Naive thymus-derived CD4-positive, alpha-beta T cell (primary cell): ENCODE measurements around the gene FUT9. TPM values are rescaled to one million over a fixed set of nuclear protein-coding genes. Genes with fewer than 3 reads are reported as not detected.

ENCODE experiments used
- ATAC-seq: fragments of 150-1000 bp; cut with Tn5 transposase; 2 replicates; pipeline ENCODE4 v1.10.0; 2021; ENCODE audit warnings: mild to moderate bottlenecking, moderate library complexity
- CTCF ChIA-PET: fragments of 350-600 bp; sonication (Branson Sonifier 250); formaldehyde crosslinking; loops from one replicate; lab custom pipeline; 2021; ENCODE audit warnings: antibody characterized with exemption; lab: Charles Lee
- POLR2A ChIA-PET: fragments of 350-600 bp; sonication (Branson Sonifier 250); formaldehyde crosslinking; loops from one replicate; lab custom pipeline; 2021; ENCODE audit warnings: antibody characterized with exemption, inconsistent platforms; lab: Charles Lee
- DNase-seq, 9 donors: peaks; one replicate each; pipeline versions ENCODE4 v3.0.0 to v3.0.0-alpha.2; 2020 to 2022; ENCODE audit warnings: mixed read lengths in 1 of 9
- H3K27ac ChIP-seq: one replicate; pipeline ENCODE4 v1.7.0; 2013; ENCODE audit warnings: mild to moderate bottlenecking, low read depth, low read length, moderate library complexity
- H3K27me3 ChIP-seq, 2 donors: one replicate each; pipeline ENCODE4 v1.7.0; 2013; ENCODE audit warnings: low read length in 2 of 2, mild to moderate bottlenecking in 2 of 2, moderate library complexity in 2 of 2; ENCODE audit not compliant: control insufficient read depth in 2 of 2, insufficient read depth in 2 of 2
- H3K36me3 ChIP-seq, 3 experiments: 1 replicate in 2 of 3; 2 replicates in 1 of 3; pipeline ENCODE4 v1.7.0; 2013; ENCODE audit warnings: low read length in 3 of 3, mild to moderate bottlenecking in 3 of 3, moderate library complexity in 1 of 3; ENCODE audit not compliant: insufficient read depth in 3 of 3, control insufficient read depth in 2 of 3
- H3K4me1 ChIP-seq, 2 donors: one replicate each; pipeline ENCODE4 v1.7.0; 2013; ENCODE audit warnings: low read length in 2 of 2, mild to moderate bottlenecking in 2 of 2, moderate library complexity in 1 of 2; ENCODE audit not compliant: control insufficient read depth in 2 of 2, insufficient read depth in 2 of 2
- H3K4me3 ChIP-seq: 2 replicates; pipeline ENCODE4 v1.7.0; 2013; ENCODE audit warnings: mild to moderate bottlenecking, low read length
- H3K9me3 ChIP-seq, 3 experiments: 1 replicate in 2 of 3; 2 replicates in 1 of 3; pipeline ENCODE4 v1.7.0; 2013; ENCODE audit warnings: low read length in 3 of 3; ENCODE audit not compliant: control insufficient read depth in 2 of 3
- H3K27ac Mint-ChIP-seq, 9 donors: one replicate each; pipeline ENCODE4 v1.8.0; 2020 to 2022; ENCODE audit warnings: mixed read lengths in 9 of 9, mild to moderate bottlenecking in 8 of 9, moderate library complexity in 5 of 9, inconsistent platforms in 2 of 9
- H3K27me3 Mint-ChIP-seq, 5 donors: one replicate each; pipeline ENCODE4 v1.8.0; 2021 to 2022; ENCODE audit warnings: mixed read lengths in 5 of 5, mild to moderate bottlenecking in 1 of 5
- H3K36me3 Mint-ChIP-seq, 5 donors: one replicate each; pipeline ENCODE4 v1.8.0; 2020 to 2022; ENCODE audit warnings: mixed read lengths in 5 of 5, mild to moderate bottlenecking in 3 of 5, inconsistent platforms in 1 of 5
- H3K4me1 Mint-ChIP-seq, 7 donors: one replicate each; pipeline ENCODE4 v1.8.0; 2020 to 2022; ENCODE audit warnings: mixed read lengths in 7 of 7, mild to moderate bottlenecking in 3 of 7, inconsistent platforms in 1 of 7
- H3K4me3 Mint-ChIP-seq, 10 donors: one replicate each; pipeline ENCODE4 v1.8.0; 2020 to 2022; ENCODE audit warnings: mild to moderate bottlenecking in 10 of 10, mixed read lengths in 10 of 10, moderate library complexity in 6 of 10, inconsistent platforms in 2 of 10
- H3K9me3 Mint-ChIP-seq, 11 donors: one replicate each; pipeline ENCODE4 v1.8.0; 2020 to 2022; ENCODE audit warnings: mixed read lengths in 11 of 11, mild to moderate bottlenecking in 4 of 11, inconsistent platforms in 1 of 11, moderate library complexity in 1 of 11
- intact Hi-C, 2 donors: fragments of 100-400 bp; cut with micrococcal nuclease; formaldehyde crosslinking; loops; one replicate each; pipeline ENCODE4 v1.15.1; 2023
- polyA plus RNA-seq, 2 donors: library from polyadenylated mRNA; unstranded; fragments of 300-500 nt; fragmentation: Illumina TruSeq; gene quantifications; one replicate each; pipeline ENCODE4 v1.2.3, GENCODE V29; 2021
- total RNA-seq, 6 experiments: library from RNA in 5 of 6; stranded (reverse) in 5 of 6; gene quantifications; 1 replicate in 5 of 6; 2 replicates in 1 of 6; pipeline ENCODE4 v1.2.3 and lab custom pipeline; 2021 to 2026

The FUT9 gene
- total and polyA plus RNA-seq, 7 experiments from 2014 or later = not detected

DNA sequence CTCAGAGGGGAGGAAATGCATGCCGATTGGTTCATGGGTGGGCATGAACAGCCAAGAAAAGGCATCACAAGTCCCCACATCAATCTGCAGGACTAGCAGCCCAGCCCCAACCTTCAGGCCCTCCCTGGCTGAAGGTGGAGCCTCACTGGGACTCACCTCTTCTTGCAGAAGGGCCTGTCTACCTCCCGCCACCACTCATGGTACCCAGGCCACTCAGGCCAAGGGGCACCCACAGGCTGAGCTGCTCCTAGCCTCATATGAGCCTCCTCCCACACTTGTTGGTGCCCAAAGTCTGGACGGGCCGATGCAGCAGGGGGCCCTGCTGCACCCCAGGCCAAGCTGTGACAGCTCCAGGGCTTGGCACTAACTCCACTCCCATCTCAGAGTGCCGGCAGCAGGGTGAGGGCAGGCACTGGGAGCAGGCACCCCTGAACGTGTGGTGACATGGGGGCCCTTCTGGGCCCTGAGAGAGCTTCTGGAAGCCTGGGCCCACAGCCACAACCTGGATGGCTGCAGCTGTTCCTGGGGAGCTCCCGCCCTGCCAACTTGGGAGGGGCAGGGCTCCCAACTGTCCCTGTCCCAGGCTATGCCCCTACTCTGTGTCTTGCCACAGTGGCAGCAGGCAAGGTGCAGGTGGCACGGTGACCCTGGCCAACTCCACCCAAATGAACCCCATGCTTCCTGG, 13.7 kb upstream of the FUT9 start:
- H3K36me3 ChIP-seq = no peaks in the 10 kb centered on the region
- intact Hi-C loops = no loop called here
- POLR2A ChIA-PET = no interaction called here

DNA sequence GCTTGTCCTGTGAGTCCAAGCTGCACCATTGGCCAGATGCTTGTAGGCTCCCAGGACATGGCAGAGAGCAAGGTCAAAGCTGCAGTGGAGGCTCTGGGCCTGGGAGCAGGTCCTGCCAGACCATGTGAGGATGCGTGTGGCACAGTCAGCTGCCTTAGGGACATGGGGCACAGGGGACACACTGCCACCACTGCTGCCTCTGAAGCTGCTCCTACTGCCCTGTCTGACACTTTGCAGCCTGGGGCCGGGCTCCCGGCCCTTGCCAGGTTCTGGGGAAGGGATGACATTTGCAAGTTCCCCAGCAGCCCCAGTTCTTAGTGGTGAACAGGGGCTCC, 13.2 kb upstream of the FUT9 start:
- no peak overlapping the region for H3K4me3 ChIP-seq
- no peak for ATAC-seq
- Mint-ChIP-seq H3K27ac (no peak overlapping the region), H3K4me1 (no peaks in the 10 kb centered on the region), H3K4me3 (no peak overlapping the region), H3K27me3 (no peaks in the 10 kb centered on the region), H3K36me3 (no peaks in the 10 kb centered on the region), H3K9me3 (peaks cover 0 to 10% (median 6%) of the 10 kb centered on the region in 11 donors)
- H3K9me3 ChIP-seq = no peaks in the 10 kb centered on the region
- no peak overlapping the region for H3K27ac ChIP-seq
- no peaks in the 10 kb centered on the region for H3K4me1 ChIP-seq
- ChIA-PET POLR2A (no interaction called here), CTCF (no interaction called here)
- intact Hi-C loops = no loop called here
- DNase-seq = no peak
- H3K36me3 ChIP-seq = no peaks in the 10 kb centered on the region
- H3K27me3 ChIP-seq = no peaks in the 10 kb centered on the region

More for the DNA sequence above, 13.7 kb upstream of the FUT9 start:
- H3K27ac Mint-ChIP-seq = no peak overlapping the region
- ATAC-seq = no peak
- H3K4me3 ChIP-seq = no peak overlapping the region
- no peaks in the 10 kb centered on the region for H3K4me1 ChIP-seq
- no peaks in the 10 kb centered on the region for H3K36me3 Mint-ChIP-seq
- no peaks in the 10 kb centered on the region for H3K27me3 ChIP-seq
- no peak for DNase-seq
- H3K27ac ChIP-seq = no peak overlapping the region
- H3K27me3 Mint-ChIP-seq = no peaks in the 10 kb centered on the region
- H3K9me3 ChIP-seq = no peaks in the 10 kb centered on the region
- H3K4me3 Mint-ChIP-seq = no peak overlapping the region
- H3K4me1 Mint-ChIP-seq = no peaks in the 10 kb centered on the region
- CTCF ChIA-PET = no interaction called here
- H3K9me3 Mint-ChIP-seq = peaks cover 0 to 10% (median 6%) of the 10 kb centered on the region in 11 donors

DNA sequence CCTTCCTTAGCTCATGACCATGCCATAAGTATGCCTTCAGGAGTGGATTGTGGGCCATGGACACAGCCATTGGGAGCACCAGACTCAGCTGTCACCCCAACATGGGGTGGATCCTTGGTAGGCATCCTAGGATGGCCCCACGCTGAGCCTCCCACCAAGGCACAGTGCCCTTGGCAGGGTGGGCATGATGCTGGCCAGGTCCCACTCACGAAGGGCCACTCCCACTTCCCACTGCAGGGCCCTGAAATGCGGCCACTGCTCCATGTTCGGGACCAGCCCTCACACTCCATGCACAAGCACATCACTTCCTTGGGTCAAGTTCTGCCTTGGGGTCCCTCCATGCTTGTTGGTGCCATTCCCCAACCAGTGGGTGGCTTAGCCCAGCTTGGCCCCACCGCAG, 12.9 kb upstream of the FUT9 start:
- Mint-ChIP-seq H3K9me3 (peaks cover 0 to 10% (median 6%) of the 10 kb centered on the region in 11 donors), H3K4me3 (no peak overlapping the region), H3K27ac (no peak overlapping the region), H3K4me1 (no peaks in the 10 kb centered on the region), H3K27me3 (no peaks in the 10 kb centered on the region), H3K36me3 (no peaks in the 10 kb centered on the region)
- intact Hi-C loops = no loop called here
- ATAC-seq (no peak), DNase-seq (no peak)
- ChIA-PET CTCF (no interaction called here), POLR2A (no interaction called here)
- H3K9me3 ChIP-seq = no peaks in the 10 kb centered on the region
- H3K4me1 ChIP-seq = no peaks in the 10 kb centered on the region
- H3K4me3 ChIP-seq = no peak overlapping the region
- no peaks in the 10 kb centered on the region for H3K36me3 ChIP-seq
- no peak overlapping the region for H3K27ac ChIP-seq
- no peaks in the 10 kb centered on the region for H3K27me3 ChIP-seq

DNA sequence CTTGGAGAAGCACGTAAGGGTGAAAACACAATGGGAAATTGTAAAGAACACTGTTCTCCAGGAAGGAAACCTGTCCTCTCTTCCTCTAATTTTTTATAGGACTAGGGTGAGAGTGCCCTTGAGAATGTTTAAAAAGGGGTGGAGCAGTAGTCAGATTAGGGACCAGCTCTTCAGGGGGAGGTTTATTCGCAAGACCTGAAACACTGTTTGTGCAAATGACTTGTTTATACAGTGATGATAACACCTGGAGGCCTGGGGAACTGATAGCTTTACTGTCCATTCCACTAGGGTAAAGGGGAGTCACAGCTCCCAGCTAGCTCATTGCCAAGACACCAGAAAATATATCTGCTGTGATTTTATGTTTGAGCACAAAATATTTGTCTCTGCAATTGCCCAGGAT, 8.1 kb upstream of the FUT9 start:
- no peaks in the 10 kb centered on the region for H3K4me1 Mint-ChIP-seq
- ChIA-PET POLR2A (no interaction called here), CTCF (no interaction called here)
- ATAC-seq = no peak
- no peak overlapping the region for H3K4me3 Mint-ChIP-seq
- H3K27me3 Mint-ChIP-seq = no peaks in the 10 kb centered on the region
- no peaks in the 10 kb centered on the region for H3K36me3 Mint-ChIP-seq
- H3K36me3 ChIP-seq = no peaks in the 10 kb centered on the region
- H3K9me3 ChIP-seq = no peaks in the 10 kb centered on the region
- H3K27ac Mint-ChIP-seq = no peak overlapping the region
- no peak overlapping the region for H3K27ac ChIP-seq
- H3K4me3 ChIP-seq = no peak overlapping the region
- H3K4me1 ChIP-seq = no peaks in the 10 kb centered on the region
- no peaks in the 10 kb centered on the region for H3K27me3 ChIP-seq
- peaks cover 0 to 1% (median 0%) of the 10 kb centered on the region in 11 donors for H3K9me3 Mint-ChIP-seq
- no peak for DNase-seq
- intact Hi-C loops = no loop called here

DNA sequence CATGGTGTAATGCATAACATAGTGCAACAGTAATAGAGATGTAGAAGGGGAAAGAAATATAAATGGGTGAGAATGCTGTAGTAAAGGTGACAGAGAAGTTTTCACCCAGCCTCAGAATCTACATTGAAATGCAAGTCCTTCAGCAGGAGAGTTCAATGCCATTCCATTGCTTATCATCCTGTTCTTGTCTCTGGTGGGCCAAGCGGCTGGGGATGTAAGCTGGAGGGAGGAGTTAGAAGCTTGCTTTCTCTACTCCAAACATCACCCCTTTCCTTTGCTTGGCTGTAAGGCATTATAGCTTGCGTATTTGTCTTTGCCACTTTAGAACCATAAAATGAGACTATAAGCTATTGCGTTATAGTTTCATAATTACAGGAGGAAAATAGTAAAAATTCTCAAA, 2.2 kb upstream of the FUT9 start:
- no peaks in the 10 kb centered on the region for H3K4me1 ChIP-seq
- no peaks in the 10 kb centered on the region for H3K9me3 ChIP-seq
- ATAC-seq (no peak), DNase-seq (no peak)
- H3K9me3 Mint-ChIP-seq = peaks cover 0 to 4% (median 0%) of the 10 kb centered on the region in 11 donors
- no peaks in the 10 kb centered on the region for H3K27me3 ChIP-seq
- POLR2A ChIA-PET = no interaction called here
- H3K27me3 Mint-ChIP-seq = peaks cover 29 to 40% (median 33%) of the 10 kb centered on the region in 5 donors
- intact Hi-C loops = no loop called here
- no peak overlapping the region for H3K27ac Mint-ChIP-seq
- no peak overlapping the region for H3K4me3 Mint-ChIP-seq
- CTCF ChIA-PET = interaction anchor here (0.6 kb wide), 1 partner anchor 246 kb away, joined by 3 read pairs; no protein-coding TSS in a partner anchor
- H3K4me3 ChIP-seq = no peak overlapping the region
- peaks cover 0 to 5% (median 0%) of the 10 kb centered on the region in 5 donors for H3K36me3 Mint-ChIP-seq
- H3K27ac ChIP-seq = no peak overlapping the region
- peaks cover 0 to 4% (median 0%) of the 10 kb centered on the region in 7 donors for H3K4me1 Mint-ChIP-seq
- no peaks in the 10 kb centered on the region for H3K36me3 ChIP-seq

DNA sequence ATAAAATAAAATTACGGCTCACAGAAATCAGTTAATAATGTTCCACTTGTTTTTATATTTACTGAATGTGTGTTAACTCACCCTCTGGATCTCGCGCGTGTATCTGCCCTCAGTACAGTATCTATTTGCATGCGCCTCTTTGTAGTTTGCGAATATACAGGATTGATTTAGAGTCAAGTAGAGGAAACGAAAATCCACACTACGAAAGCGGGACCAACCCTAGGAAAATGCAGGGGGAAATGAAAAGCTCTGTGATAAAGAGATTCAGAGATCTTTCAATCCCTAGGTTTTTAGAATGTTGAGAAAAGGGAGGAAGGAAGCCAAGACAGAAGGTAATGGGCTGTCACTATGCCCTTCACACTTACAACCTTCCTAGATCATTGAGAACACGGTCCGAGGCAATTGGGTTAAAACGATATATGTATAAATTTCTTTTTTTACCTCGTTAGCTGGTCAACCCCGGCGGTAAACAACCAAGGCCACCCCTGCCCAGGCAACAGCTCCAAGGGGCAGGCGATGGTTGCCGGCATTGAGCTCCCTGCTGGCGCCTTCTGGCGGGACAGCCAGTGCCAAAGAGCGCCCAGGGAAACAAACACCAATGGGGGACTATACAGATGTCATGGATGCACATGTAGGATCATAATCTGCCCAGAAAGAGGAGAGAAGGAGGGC, 792 bp upstream of the FUT9 start:
- H3K4me1 Mint-ChIP-seq = peaks cover 0 to 4% (median 0%) of the 10 kb centered on the region in 7 donors
- no peak overlapping the region for H3K27ac Mint-ChIP-seq
- ATAC-seq = no peak
- intact Hi-C loops = no loop called here
- no peaks in the 10 kb centered on the region for H3K27me3 ChIP-seq
- DNase-seq = no peak
- ChIA-PET CTCF (no interaction called here), POLR2A (no interaction called here)
- peaks cover 29 to 40% (median 33%) of the 10 kb centered on the region in 5 donors for H3K27me3 Mint-ChIP-seq
- H3K4me1 ChIP-seq = no peaks in the 10 kb centered on the region
- H3K4me3 Mint-ChIP-seq = no peak overlapping the region
- peaks cover 0 to 4% (median 0%) of the 10 kb centered on the region in 11 donors for H3K9me3 Mint-ChIP-seq
- no peak overlapping the region for H3K4me3 ChIP-seq
- peaks cover 0 to 5% (median 0%) of the 10 kb centered on the region in 5 donors for H3K36me3 Mint-ChIP-seq
- no peaks in the 10 kb centered on the region for H3K36me3 ChIP-seq
- H3K27ac ChIP-seq = no peak overlapping the region
- H3K9me3 ChIP-seq = no peaks in the 10 kb centered on the region
